Left ventricle myocardium superior (tissue), 1 donor: ENCODE results near the gene SEBOX. TPM values are rescaled to one million over a fixed set of nuclear protein-coding genes. Genes with fewer than 3 reads are reported as not detected.

ENCODE experiments used
- ATAC-seq: fragments of 200-7000 bp; cut with Tn5 transposase; one replicate; pipeline ENCODE4 v1.9.1; 2020; ENCODE audit warnings: mild to moderate bottlenecking, moderate library complexity
- DNase-seq: peaks from one replicate; pipeline ENCODE4 v3.0.0-alpha.2; 2020
- intact Hi-C: fragments of 100-400 bp; cut with micrococcal nuclease; formaldehyde crosslinking; loops from one replicate; pipeline ENCODE4 v1.11.0; 2022
- total RNA-seq: library from RNA; stranded (reverse); fragmentation: NEBNext Ultra II Directional; extraction: Animal tissue kit (Norgen Biotek cat#: 25700); gene quantifications from one replicate; pipeline ENCODE4 v1.2.1, GENCODE V29; 2021
- donor health status: DM: no; HTN: yes; CAD: no; lungs with severe emphysema.

Gene SEBOX
- total RNA-seq, 1 donor from 2014 or later = not detected

DNA sequence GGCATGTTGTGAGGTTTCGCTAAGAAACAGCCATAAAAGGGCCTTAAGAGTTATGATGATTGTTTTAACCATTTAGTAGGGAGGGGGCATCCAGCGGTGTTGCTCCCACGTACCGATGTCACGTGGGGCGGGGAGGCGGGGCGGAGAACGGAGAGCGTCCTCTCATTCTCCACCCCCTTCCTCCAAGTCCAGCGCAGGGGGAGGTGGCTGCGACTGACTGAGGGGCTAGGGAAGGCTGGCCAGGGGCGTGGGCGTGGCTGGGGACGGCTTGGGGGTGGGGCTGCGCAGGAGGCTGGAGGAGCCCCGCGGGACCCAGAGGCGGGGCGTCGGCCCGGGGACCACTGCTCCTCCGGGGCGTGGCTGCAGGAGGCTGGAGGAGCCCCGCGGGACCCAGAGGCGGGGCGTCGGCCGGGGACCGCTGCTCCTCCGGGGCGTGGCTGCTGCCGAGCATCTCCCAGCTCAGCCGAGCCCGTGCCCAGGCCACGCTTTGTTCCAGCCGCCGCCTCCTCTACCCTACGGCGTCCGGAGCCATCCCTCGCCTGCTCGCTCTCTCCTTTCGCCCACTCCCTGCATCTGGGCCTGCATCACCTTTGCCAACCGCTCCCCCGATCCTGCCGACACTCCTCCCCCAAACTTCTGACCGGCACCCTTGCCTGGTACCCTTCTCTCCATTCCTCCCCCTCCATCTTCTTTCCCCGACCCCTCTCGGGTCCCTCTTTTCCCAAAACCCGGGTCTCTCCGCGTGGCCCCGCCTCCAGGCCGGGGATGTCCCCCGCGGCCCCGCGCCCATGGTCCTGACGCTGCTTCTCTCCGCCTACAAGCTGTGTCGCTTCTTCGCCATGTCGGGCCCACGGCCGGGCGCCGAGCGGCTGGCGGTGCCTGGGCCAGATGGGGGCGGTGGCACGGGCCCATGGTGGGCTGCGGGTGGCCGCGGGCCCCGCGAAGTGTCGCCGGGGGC, 6.5 kb upstream of the SEBOX start, which contains the start of gene SARM1:
SARM1 (plus strand) TSS at position 450 of the 958 bp plus-strand sequence; CDS start at position 789, 339 bp downstream.
- peak; percentile 91 for ATAC-seq
- peak; percentile 92 for DNase-seq
- intact Hi-C loops = no loop called here

DNA sequence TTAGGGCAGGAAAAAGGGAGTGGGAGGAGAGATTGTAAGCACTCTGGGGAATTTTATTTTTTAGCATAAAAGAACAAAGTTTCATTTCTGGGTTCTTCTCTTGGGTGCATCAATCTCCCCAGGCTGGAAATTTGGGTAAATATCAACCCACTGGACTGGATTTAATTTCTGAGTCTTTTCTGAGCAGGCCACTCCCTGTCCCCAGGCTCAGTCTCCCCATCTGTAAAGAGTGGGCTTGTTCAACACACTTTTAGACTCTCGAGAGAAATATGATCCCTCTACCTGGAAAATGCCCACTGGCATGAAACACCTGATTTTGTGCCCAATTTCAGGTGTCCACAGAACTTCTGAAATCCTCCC, 5.7 kb upstream of the SEBOX start:
- intact Hi-C loops = no loop called here
- DNase-seq (no peak), ATAC-seq (no peak)

DNA sequence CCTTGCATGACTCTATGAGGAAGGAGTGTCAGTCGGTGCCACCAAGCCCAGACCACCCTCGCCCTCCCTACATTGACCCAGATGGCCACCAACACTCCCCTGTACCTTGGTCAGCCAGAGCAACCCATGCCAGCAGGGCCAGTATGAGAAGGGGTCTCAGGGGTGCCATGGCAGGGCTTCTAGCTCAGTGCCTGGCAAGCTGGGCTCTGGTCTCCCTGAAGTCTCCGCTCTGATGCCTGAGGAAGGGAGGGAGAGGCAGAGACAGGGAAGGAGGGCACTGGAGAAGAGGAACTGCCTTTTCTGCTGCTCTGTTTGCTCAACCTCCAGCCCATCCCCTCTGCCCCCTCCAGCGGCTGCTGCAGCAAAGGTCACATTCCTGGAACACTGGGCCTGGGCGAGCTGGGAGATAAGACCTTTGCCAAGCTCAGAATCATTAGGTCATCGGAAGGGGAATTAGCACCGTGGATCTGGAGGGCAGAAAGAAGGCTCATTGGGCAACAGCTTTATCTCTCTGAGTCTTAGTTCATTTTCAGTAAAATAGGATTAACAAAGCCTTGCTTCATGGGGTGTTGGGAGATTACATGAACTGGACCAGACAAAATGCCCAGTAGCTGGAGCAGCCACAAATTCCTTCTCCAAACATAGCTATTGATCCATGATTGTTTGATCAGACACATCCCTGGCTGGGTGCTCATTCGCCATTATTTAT, 5.2 kb upstream of the SEBOX start, which contains the start of gene VTN:
VTN (minus strand) TSS at position 273 of the 709 bp plus-strand sequence; CDS start at position 169, 104 bp downstream.
- intact Hi-C loops = no loop called here

DNA sequence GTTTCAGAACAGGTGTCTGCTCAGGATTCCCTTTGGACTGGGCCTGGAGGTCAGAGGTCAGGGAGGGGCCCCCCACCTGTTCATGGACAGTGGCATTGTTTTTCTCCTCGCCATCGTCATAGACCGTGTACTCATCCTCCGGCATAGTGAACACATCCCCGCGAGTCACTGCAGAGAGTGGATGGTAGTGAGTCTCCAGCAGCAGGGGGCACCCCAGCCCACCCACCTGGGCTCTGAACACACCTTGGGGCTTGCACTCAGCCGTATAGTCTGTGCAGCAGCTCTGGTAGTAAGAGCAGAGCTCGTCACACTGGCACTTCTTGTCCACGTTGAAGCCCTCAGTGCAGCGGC, 4.7 kb upstream of the SEBOX start:
- ATAC-seq (no peak), DNase-seq (no peak)
- intact Hi-C loops = no loop called here

More for the DNA sequence above, 5.2 kb upstream of the SEBOX start, which contains the start of gene VTN:
- ATAC-seq (peak; percentile 51), DNase-seq (peak; percentile 61)

DNA sequence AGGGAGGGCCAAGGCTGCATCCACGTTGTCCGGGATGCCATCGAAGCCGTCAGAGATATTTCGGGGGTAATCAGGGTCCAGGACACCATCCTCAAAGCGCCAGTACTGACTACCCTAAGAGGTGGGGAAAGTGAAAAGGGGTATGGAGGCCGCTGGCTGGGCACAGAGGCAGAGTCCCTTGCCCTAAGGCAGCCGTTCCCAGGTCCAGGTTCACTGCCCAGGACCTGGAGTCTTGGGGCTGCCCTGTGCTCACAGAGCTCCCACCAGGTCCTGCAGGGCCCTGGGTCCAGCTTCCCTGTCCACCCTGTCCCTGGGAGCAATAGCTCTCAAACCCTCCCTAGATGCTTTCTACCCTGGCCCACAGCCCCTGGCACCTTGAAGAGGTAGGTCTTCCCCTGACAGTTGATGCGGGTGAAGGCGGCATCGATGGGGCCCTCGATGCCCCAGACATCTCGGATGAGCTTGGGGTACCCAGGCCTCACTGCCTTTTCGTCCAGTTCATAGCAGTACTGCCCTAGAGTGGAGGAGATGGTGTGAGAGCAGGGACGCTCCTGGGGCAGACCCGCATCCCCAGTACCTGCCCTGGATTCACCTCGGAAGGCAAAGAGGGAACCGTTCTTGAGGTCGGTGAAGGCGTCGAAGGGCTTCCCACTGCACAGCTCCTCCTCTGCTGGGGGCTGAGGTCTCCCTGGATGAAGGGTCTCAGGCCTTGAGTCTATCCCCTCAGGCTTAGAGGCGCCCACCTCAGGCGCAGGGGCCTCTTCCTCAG, 4.1 kb upstream of the SEBOX start:
- DNase-seq (no peak), ATAC-seq (no peak)
- intact Hi-C loops = no loop called here

DNA sequence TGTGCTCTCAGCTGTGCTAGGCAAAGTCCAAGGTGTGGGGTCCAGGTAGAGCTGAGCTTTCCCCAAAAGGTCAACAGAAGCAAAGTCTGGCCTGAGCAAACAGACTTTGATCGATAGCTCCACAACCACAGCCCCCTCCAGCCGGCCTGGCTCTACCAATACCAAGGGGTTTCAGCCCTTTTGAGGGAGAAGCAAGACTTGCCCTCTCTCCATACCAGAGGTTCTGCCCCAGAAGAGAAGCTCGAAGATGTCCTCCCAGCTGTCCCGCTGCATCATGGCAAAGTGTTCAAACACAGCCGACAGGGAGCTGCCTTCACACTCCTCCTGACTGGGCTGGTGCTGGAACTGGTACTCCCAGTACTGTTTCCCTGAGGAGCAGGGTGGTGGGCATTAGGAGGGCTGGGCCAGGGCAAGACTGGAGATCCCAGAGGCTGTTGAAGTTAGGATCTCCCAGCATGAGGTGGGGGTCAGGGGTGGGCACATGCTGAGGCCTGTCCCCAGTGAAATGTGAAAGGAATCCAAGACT, 3.4 kb upstream of the SEBOX start:
- intact Hi-C loops = no loop called here
- ATAC-seq = no peak
- DNase-seq = no peak

DNA sequence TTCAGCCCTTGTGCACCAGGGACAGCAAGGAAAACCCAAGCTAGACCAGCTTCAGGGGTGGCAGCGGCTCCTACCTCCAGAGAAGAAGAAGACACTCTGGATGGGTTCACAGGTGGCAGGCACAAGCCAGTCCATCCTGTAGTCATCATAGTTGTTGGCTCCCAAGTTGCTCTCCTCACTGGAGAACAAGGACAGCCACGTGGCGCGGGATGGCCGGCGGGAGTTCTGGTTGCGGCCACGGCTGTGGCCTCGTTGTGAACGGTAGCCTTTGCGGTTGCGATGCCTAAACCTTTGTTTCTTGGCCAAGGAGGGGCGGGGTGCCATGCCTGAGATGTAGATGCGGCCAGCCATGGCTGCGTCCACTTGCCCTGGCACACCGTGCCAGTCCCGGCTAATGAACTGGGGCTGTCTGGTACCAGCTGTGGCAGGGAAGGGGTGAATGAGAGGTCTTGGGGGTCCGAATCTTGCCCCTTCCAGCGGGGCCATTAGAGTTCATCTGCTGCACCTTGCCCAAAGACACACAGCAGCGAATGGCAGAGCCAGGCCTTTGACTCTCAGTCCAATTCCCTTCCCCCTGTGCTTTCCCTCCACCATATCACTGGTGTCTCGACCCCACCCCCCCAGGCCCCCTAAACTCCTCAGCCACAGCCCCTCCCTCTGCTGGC, 2.8 kb upstream of the SEBOX start:
- no peak for DNase-seq
- ATAC-seq = no peak
- intact Hi-C loops = no loop called here

DNA sequence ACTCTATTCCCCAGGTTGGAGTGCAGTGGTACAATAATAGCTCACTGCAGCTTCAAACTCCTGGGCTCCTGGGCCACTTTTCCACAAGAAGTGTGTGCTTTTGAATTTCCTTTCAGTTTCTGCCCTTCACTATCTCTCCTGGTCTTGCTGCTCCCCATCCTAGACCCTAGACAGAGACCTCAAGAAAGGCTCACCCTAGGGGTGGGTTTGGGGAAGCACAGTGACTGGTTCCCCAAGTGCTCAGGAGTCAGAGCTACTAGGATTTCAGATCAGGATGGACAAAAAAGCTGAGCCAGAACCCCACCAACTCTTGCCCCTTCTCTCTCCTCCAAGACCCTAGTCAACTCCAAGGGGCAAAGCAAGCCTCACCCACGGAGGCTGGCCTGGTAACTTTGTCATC, 1.6 kb upstream of the SEBOX start:
- ATAC-seq = no peak
- intact Hi-C loops = no loop called here
- no peak for DNase-seq

DNA sequence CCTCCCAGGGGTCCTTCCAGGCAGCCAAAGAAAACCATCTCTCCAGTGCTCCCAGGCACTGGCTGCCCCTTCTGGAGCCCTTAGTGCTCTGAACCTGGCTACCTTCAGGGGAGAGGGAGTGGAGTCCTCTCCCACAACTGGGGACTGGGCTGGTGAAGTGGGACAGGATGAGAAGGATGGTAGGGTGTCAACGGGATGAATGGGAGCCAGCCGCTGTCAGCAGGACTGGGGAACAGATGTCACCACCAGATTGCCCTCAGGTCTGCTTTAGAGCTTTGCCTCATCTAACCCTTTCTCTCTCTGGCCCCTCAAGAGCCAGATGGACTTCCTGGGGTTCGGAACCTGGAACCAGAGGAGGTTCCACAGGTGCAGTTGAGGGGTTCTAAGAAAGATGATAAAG, 488 bp upstream of the SEBOX start:
- no peak for ATAC-seq
- DNase-seq = no peak

DNA sequence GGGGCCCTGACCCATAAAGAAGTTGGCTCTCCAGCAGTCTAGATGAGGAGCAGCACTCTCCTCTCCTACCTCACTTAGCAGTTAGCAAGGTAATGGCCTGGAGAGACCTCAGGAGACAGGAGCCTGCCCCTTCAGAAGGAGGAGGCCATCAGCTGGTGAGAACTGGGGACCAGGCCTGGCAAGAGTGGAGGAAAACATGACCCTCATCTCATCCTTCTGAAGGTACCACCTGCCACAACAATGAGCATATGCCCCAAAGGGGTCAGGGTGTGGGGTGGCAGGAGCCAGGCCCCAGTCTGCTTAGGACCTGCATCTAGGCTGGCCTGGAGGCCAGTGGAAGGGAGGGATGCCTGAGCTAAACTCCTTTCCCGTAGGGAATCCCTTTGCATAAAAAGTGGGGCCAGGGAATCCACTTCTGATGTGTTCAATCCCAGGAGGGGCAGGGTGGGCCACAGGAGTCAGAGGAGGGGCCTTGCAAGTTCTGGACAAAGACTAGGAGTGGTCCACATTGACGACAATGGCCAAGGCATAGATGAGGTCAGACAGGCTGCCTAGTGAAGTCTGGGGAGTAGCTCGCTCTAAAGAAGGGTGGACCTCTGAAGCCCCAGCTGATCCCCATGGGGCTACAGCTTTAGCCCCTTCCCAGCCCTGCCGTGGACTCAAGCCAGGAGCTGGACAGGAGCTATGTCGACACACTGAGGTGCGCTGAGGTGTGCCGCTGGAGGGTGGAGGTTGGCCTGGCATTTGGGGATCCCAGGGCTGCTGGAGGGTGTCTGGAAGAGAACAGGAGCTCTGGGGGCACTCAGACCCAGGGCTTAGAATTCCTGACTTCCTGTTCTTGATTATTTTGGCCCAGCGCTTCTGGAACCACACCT, 986 bp downstream of the SEBOX start:
- intact Hi-C loops = no loop called here
- ATAC-seq (no peak), DNase-seq (no peak)

More for the DNA sequence above, 488 bp upstream of the SEBOX start:
- intact Hi-C loops = no loop called here

DNA sequence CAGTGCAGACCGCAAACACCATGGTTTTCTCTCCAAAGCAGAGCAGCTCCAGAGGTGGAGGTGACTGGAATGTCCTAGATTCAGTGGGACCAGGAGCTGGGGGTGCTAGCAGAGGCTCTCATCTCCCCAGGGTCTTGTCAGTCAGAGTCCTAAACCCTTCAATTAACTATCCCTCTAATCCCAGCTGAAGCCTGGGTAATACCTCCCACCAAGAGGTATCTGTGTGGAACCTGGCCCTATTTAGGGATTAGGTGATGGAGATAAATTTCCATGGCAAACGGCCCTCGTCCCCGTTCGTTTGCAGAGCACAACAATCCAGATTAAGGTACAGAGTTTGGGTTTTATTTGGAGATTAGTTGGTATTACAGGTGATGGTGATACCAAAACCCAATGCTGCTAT, 1.8 kb downstream of the SEBOX start:
- ATAC-seq = no peak

DNA sequence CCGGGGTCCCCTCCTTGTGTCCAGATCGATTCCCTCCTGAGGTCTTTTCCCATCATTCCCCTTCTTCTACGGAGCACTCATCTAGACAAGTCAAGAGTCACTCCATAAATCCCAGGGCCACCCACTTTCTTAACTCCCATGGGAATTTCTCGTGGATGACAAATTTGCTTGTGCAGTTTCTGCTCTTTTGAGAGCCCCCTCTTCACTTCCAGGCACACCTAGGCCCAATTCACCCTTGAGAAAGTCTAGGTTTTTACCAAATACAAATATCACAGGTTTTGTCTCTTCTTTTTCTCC, 7.2 kb downstream of the SEBOX start:
- ATAC-seq (no peak), DNase-seq (no peak)
- intact Hi-C loops = no loop called here

More for the DNA sequence above, 1.8 kb downstream of the SEBOX start:
- intact Hi-C loops = no loop called here
- no peak for DNase-seq

DNA sequence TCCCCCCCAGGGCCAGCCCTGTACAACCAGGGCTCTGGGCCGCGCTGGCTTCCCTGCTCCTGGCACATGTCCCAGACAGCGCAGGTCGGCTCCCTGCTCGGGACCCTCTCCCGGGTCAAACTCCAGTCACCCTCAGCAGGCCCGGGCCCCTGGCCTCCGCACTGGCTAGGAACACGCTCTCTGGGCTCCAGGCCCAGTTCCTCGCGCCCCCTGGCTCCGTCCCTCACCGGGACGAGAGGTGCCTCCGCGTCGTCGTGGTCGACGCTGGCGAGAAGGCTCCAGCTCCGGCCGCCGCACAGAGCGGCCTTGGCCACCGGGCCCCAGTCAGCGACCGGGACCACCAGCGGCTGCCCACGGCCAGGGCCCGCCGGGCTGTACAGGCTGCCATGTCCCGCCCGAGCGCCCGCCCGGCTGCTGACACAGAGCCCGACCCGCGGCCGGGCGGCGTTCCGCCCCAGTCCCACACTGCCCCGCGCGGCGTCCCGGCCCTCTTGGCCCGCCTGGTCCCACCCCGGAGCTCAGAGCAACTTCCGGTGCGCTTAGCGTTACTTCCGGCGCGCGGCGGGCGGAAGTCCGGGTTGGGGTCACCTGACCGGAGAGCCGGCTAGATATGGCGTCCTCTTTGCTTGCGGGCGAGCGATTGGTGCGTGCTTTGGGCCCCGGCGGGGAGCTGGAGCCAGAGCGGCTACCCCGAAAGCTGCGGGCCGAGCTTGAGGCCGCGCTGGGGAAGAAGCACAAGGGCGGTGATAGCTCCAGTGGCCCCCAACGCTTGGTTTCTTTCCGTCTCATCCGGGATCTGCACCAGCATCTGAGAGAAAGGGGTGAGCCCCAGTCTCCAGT, 7.7 kb downstream of the SEBOX start, which contains the start of gene POLDIP2:
POLDIP2 (minus strand) TSS at position 467 of the 840 bp plus-strand sequence; CDS start at position 388, 79 bp downstream.
- ATAC-seq (peak; percentile 99), DNase-seq (peak; percentile 97)
- intact Hi-C loops = no loop called here

DNA sequence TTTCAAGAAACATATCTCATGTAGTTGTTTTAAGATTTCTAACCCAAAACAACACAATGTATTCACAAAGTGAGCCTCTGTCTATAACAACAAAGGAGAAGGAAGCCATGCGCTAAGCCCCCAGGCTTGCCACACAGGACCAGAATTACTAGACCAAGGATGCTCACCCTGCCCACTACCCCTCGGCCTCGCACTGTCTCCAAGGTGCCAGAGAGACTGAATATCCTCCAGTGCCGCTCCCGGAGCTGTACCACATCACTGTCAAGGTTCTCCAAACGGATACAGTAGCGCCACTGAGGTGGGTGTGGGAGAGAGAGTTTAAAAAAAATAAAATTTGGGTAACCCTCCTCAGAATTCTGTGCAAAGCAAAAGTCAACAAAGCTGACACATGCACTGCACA, 14.7 kb downstream of the SEBOX start:
- intact Hi-C loops = no loop called here
- ATAC-seq = no peak

DNA sequence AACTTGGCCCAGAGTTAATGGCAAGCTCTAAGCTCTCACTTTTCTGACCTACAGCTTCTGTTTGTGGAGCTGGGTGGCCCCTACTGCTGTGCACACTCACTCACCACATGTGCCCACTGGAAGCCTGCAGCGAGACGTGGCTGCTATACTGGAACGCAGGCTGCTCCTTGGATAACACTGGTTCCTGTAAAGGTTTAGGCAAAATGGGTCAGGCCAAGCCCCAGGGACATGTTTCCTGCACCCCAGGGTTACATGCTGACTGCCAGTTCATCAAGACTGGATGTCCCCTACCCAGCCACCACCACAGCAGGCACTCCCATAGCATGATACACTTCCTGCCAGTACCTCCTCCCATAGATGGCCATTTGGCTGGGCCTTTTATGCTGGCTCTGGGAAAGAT, 16.0 kb downstream of the SEBOX start:
- DNase-seq (no peak), ATAC-seq (no peak)
- intact Hi-C loops = no loop called here

More for the DNA sequence above, 14.7 kb downstream of the SEBOX start:
- DNase-seq = no peak

DNA sequence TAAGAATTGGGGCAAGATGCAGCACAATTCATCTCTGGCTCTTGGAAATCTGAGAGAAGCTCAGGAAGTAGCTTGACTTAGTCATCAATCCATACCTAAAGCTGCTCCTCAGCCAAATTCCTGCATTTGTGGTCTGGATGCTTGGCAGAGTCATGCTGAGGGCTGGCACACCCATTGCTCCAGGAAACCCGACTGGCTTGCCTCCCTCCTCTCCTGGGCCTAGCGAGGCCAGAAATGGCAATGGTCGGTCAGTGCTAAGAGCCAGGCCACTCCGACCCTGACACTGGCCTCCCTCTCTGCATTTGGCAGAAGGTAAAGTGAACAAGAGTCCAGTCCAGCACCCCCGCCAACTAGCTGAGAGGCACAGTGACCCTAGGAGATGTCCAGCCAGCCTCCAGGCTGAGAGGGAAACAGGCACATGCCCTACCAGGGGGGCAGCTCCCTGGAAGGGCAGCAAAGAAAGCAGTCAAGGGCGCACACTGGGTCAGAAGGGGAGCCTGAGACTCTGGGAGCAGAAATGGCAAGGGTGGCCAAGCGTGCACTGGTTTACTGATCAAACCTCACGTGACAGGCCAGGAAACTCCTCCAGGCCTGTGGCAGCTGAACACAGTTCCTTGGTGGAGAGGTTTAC, 17.6 kb downstream of the SEBOX start:
- ATAC-seq (no peak), DNase-seq (no peak)
- intact Hi-C loops = no loop called here
